ENCODE measurements around the gene SLC12A7. TPM values are rescaled to one million over a fixed set of nuclear protein-coding genes. Genes with fewer than 3 reads are reported as not detected.

The SLC12A7 gene
- total RNA-seq, 1 experiment from 2014 or later, result 28.1 TPM

DNA sequence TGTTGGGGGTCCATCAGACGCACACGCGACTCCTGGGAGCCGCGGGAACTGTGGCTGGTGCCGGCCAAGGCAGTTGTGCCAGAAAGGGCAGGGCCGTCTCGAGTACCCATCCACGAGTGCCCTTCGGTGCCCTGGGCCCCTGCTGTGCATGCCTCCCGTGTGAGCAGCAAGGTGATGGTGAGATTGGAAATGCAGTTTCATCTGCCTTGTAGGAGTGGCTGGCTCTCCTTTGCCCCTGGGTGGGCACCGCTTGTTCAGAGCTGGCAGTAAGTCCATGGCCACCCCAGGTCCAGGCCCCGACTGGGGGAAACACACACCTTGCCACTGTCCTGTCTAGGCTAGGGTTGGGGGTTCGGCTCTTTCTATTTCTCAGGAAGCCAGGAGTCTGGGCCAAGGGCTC is 97.5 kb downstream of the SLC12A7 start:
- Mint-ChIP-seq H3K4me3 (no peak overlapping the region), H3K27me3 (ENCODE audit: low read depth) (peaks cover 18% of the 10 kb centered on the region), H3K9me3 (no peaks in the 10 kb centered on the region), H3K36me3 (no peaks in the 10 kb centered on the region), H3K4me1 (peaks cover 20% of the 10 kb centered on the region), H3K27ac (no peak overlapping the region)
- CTCF ChIA-PET, result interaction anchor here (0.8 to 1.3 kb wide), 2 partner anchors 32 to 631 kb away, joined by 3 to 4 read pairs; no protein-coding TSS in a partner anchor
- ATAC-seq, result no peak
- POLR2A ChIA-PET, result no interaction called here
- TF ChIP-seq CREB1 (CRISPR knock-in tag; IDR thresholded peaks at IDR 0.05), result no peak
- TF ChIP-seq, protein P1, sequence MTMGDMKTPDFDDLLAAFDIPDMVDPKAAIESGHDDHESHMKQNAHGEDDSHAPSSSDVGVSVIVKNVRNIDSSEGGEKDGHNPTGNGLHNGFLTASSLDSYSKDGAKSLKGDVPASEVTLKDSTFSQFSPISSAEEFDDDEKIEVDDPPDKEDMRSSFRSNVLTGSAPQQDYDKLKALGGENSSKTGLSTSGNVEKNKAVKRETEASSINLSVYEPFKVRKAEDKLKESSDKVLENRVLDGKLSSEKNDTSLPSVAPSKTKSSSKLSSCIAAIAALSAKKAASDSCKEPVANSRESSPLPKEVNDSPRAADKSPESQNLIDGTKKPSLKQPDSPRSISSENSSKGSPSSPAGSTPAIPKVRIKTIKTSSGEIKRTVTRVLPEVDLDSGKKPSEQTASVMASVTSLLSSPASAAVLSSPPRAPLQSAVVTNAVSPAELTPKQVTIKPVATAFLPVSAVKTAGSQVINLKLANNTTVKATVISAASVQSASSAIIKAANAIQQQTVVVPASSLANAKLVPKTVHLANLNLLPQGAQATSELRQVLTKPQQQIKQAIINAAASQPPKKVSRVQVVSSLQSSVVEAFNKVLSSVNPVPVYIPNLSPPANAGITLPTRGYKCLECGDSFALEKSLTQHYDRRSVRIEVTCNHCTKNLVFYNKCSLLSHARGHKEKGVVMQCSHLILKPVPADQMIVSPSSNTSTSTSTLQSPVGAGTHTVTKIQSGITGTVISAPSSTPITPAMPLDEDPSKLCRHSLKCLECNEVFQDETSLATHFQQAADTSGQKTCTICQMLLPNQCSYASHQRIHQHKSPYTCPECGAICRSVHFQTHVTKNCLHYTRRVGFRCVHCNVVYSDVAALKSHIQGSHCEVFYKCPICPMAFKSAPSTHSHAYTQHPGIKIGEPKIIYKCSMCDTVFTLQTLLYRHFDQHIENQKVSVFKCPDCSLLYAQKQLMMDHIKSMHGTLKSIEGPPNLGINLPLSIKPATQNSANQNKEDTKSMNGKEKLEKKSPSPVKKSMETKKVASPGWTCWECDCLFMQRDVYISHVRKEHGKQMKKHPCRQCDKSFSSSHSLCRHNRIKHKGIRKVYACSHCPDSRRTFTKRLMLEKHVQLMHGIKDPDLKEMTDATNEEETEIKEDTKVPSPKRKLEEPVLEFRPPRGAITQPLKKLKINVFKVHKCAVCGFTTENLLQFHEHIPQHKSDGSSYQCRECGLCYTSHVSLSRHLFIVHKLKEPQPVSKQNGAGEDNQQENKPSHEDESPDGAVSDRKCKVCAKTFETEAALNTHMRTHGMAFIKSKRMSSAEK (CRISPR knock-in tag; IDR thresholded peaks at IDR 0.05; ENCODE audit: borderline replicate concordance), result no peak
- TF ChIP-seq, protein P2, sequence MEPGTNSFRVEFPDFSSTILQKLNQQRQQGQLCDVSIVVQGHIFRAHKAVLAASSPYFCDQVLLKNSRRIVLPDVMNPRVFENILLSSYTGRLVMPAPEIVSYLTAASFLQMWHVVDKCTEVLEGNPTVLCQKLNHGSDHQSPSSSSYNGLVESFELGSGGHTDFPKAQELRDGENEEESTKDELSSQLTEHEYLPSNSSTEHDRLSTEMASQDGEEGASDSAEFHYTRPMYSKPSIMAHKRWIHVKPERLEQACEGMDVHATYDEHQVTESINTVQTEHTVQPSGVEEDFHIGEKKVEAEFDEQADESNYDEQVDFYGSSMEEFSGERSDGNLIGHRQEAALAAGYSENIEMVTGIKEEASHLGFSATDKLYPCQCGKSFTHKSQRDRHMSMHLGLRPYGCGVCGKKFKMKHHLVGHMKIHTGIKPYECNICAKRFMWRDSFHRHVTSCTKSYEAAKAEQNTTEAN (CRISPR knock-in tag; IDR thresholded peaks at IDR 0.05), result no peak
- TF ChIP-seq, protein P3, sequence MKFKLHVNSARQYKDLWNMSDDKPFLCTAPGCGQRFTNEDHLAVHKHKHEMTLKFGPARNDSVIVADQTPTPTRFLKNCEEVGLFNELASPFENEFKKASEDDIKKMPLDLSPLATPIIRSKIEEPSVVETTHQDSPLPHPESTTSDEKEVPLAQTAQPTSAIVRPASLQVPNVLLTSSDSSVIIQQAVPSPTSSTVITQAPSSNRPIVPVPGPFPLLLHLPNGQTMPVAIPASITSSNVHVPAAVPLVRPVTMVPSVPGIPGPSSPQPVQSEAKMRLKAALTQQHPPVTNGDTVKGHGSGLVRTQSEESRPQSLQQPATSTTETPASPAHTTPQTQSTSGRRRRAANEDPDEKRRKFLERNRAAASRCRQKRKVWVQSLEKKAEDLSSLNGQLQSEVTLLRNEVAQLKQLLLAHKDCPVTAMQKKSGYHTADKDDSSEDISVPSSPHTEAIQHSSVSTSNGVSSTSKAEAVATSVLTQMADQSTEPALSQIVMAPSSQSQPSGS (CRISPR knock-in tag; IDR thresholded peaks at IDR 0.05; ENCODE audit: borderline replicate concordance, low read depth), result no peak
- no peak for TF ChIP-seq ZNF671 (CRISPR knock-in tag; IDR thresholded peaks at IDR 0.05)
- DNase-seq (ENCODE audit: low spot score), result no peak

DNA sequence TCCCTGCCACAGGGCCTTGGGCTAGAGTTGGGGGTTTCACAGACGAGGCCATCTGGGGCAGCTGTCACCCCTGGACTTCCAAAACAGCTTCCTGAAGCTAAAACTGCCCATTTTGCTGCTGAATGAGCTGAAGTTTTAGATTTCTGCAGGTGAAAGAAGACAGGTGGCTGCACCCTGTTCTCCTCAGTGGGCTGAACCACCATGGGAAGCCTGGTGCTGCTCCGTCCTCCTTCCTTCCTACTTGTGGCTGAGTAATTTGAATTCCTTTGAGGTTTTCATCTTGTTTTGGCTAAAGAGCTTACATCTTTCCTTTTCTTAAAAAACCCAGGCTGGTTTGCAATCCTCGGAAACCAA is 97.9 kb downstream of the SLC12A7 start:
- CTCF ChIA-PET, result no interaction called here

DNA sequence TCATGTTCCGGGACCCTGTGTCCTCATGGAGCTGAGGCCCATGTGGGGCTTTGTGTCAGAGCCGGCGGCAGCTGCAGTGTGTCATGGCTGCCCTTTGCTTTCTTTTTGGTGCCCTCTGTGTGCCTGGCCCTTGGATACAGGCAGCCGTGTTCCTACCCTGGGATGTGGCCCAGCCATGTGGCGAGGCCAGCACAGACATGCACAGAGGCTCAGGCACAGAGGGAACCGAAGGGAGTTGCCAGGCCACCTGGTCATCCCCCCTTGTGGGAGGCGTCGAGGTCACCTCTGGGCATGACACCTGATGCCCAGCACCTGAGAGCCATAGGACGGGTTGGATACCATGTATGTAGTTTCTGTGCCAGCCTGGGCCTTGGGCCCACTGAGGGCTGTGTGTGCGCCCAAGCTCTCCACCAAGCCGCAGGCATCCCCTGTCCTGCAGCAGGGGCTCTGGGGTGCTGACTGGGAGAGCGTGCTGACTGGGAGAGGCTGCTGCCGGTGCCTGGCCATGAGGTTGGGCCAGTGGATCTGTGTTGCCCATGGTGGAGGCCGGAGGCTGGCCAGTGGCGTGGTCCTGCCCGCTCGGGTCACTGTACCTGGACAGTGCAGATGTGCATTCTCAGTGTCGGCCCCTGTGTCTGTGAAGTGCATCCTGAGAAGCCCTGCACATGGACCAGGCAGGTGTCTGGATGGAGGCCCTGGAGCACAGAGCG is 98.5 kb downstream of the SLC12A7 start:
- peaks cover 18% of the 10 kb centered on the region for H3K27me3 Mint-ChIP-seq (ENCODE audit: low read depth)
- DNase-seq (ENCODE audit: low spot score), result no peak
- POLR2A ChIA-PET, result no interaction called here

More for the DNA sequence above, 97.9 kb downstream of the SLC12A7 start:
- Mint-ChIP-seq H3K27ac (no peak overlapping the region), H3K36me3 (no peaks in the 10 kb centered on the region), H3K4me3 (no peak overlapping the region), H3K4me1 (peaks cover 20% of the 10 kb centered on the region), H3K9me3 (no peaks in the 10 kb centered on the region), H3K27me3 (ENCODE audit: low read depth) (peaks cover 18% of the 10 kb centered on the region)
- POLR2A ChIA-PET, result no interaction called here
- TF ChIP-seq NFATC4 (CRISPR knock-in tag; IDR thresholded peaks at IDR 0.05), result no peak
- ATAC-seq (no peak), DNase-seq (ENCODE audit: low spot score) (no peak)

More for the DNA sequence above, 98.5 kb downstream of the SLC12A7 start:
- H3K4me3 Mint-ChIP-seq, result no peak overlapping the region
- no peak overlapping the region for H3K27ac Mint-ChIP-seq
- ATAC-seq, result no peak
- H3K36me3 Mint-ChIP-seq, result no peaks in the 10 kb centered on the region
- H3K4me1 Mint-ChIP-seq, result peaks cover 20% of the 10 kb centered on the region
- CTCF ChIA-PET, result interaction anchor here (0.6 kb wide), 1 partner anchor 31 kb away, joined by 3 read pairs; no protein-coding TSS in a partner anchor
- H3K9me3 Mint-ChIP-seq, result no peaks in the 10 kb centered on the region
- no peak for TF ChIP-seq ATF1 (CRISPR knock-in tag; IDR thresholded peaks at IDR 0.05)
- TF ChIP-seq TEAD4 (CRISPR knock-in tag; IDR thresholded peaks at IDR 0.05), result no peak
- no peak for TF ChIP-seq ZNF121 (CRISPR knock-in tag; IDR thresholded peaks at IDR 0.05)
- TF ChIP-seq ELF4 (CRISPR knock-in tag; IDR thresholded peaks at IDR 0.05; ENCODE audit: low read depth), result no peak
- TF ChIP-seq, protein P4, sequence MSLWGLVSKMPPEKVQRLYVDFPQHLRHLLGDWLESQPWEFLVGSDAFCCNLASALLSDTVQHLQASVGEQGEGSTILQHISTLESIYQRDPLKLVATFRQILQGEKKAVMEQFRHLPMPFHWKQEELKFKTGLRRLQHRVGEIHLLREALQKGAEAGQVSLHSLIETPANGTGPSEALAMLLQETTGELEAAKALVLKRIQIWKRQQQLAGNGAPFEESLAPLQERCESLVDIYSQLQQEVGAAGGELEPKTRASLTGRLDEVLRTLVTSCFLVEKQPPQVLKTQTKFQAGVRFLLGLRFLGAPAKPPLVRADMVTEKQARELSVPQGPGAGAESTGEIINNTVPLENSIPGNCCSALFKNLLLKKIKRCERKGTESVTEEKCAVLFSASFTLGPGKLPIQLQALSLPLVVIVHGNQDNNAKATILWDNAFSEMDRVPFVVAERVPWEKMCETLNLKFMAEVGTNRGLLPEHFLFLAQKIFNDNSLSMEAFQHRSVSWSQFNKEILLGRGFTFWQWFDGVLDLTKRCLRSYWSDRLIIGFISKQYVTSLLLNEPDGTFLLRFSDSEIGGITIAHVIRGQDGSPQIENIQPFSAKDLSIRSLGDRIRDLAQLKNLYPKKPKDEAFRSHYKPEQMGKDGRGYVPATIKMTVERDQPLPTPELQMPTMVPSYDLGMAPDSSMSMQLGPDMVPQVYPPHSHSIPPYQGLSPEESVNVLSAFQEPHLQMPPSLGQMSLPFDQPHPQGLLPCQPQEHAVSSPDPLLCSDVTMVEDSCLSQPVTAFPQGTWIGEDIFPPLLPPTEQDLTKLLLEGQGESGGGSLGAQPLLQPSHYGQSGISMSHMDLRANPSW (CRISPR knock-in tag; conservative IDR thresholded peaks at IDR 0.05; ENCODE audit: low read depth), result no peak
- no peak for TF ChIP-seq MYBL2 (CRISPR knock-in tag; IDR thresholded peaks at IDR 0.05)
- TF ChIP-seq IRF2 (CRISPR knock-in tag; IDR thresholded peaks at IDR 0.05; ENCODE audit: borderline replicate concordance, low read depth), result no peak
- no peak for TF ChIP-seq FOXP1 (CRISPR knock-in tag; IDR thresholded peaks at IDR 0.05; ENCODE audit: borderline replicate concordance)
- TF ChIP-seq, protein P1 (CRISPR knock-in tag; IDR thresholded peaks at IDR 0.05; ENCODE audit: borderline replicate concordance), result no peak
- TF ChIP-seq GABPB1 (CRISPR knock-in tag; IDR thresholded peaks at IDR 0.05), result no peak
